ENCODE results near the gene PKD1L1.

DNA sequence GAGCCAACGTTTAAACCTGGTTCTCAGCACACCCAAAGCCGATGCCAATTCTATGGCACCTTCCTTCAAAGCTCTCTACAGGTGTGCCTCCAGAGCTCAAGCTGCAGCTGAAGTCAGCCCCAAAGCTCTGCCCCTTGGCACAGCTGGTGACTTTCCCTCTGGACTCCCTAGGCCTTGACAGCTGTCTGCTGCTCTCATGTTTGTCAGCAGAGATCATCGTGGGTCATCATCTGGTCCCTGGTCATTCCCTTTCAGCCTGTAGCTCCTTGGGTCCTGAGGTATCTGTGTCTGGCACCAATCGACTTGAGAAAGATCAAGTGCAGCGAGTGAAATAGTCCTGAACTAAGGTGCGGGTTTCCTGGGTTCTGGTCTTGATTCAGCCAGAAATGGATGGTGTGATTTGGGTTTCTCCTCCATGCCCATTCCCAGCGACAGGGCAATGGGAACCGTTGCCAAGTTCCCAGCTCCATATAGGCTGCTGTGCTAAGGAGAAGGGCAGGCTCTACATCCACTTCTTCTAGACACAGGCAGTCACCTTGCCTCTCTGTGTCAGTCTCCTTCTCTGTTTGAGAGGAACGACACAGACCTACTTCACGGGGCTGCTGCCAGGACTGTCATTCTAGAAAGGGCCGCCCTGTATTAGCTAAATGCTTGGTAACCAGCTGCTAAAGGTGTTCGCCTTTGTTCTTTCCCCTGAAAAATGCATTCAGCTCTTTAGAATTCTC lies 3.6 kb downstream of the PKD1L1 start:
- TF ChIP-seq YY1 (IDR thresholded peaks at IDR 0.05; ENCODE audit: insufficient read depth, insufficient read length) (no peak), ZNF274 (IDR thresholded peaks at IDR 0.05; ENCODE audit: low read depth, low read length) (no peak)

Measured in NT2/D1 (cell line).